Omental fat pad (tissue), 4 donors: Measurements from ENCODE around the gene VTCN1. TPM values are rescaled to one million over a fixed set of nuclear protein-coding genes. Genes with fewer than 3 reads are reported as not detected.
"Not testable (repeated sequence)": the region's sequence is repeated elsewhere in the genome, so short reads cannot be mapped to it uniquely, and the experiment has no call there.

Experiments
- ATAC-seq: fragments of 150-250 bp; one replicate; pipeline ENCODE4 v1.9.1; 2016; ENCODE audit warnings: mild to moderate bottlenecking, moderate library complexity; ENCODE audit not compliant: low FRiP score
- DNase-seq: peaks from one replicate; pipeline ENCODE4 v3.0.0-alpha.2; 2019; ENCODE audit warnings: low spot score
- CTCF ChIP-seq, 3 donors: fragments of 450-650 bp; IDR thresholded peaks; one replicate each; pipeline ENCODE4 v1.5.1; 2016 to 2017; ENCODE audit warnings: antibody characterized with exemption in 3 of 3, mild to moderate bottlenecking in 3 of 3, moderate library complexity in 2 of 3
- total RNA-seq, 4 donors: library from RNA; depleted of rRNA; stranded (reverse); fragments of >200 nt; gene quantifications; one replicate each; pipeline ENCODE4 v1.1.0, GENCODE V29; 2016

VTCN1 gene
- total RNA-seq, 4 donors from 2014 or later: not detected

- no peak for TF ChIP-seq CTCF (IDR thresholded peaks at IDR 0.05)
- ATAC-seq (no peak), DNase-seq (no peak)
These were observed 48.8 kb downstream of the VTCN1 start for GRCh38 chr1:117161887-117162286.

- ATAC-seq, DNase-seq: not testable (repeated sequence)
These were observed 59.4 kb downstream of the VTCN1 start for GRCh38 chr1:117151305-117151704.

GRCh38 chr1:117150316-117150715, 60.4 kb downstream of the VTCN1 start:
- ATAC-seq (no peak), DNase-seq (no peak)
- no peak for TF ChIP-seq CTCF (IDR thresholded peaks at IDR 0.05)

- ATAC-seq (no peak), DNase-seq (no peak)
- TF ChIP-seq CTCF (IDR thresholded peaks at IDR 0.05): no peak
These were observed 62.7 kb downstream of the VTCN1 start for GRCh38 chr1:117147856-117148588.

DNA sequence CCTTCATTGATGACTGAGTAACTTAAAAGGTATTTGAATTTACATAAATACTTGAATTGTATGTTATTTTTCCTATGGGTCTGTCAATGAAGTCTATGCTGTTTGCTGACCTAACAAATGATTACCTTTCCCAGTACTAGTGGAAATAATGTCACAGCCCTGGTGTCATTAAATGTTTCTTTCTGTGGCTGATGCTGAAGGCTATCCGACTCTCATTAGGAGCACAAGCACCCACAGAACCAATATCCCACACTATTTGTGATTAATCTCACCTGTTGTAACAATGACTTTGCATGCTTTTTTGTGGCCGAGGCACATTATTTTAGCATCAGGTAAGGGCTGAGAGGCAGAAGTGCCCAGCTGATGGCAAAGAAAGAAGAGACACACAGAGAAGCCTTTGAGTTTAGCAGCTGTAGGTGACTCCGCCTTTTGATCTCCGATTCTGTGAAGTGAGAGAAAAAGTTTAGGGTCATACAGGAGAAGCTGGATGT, 63.3 kb downstream of the VTCN1 start:
- no peak for TF ChIP-seq CTCF (IDR thresholded peaks at IDR 0.05)
- no peak for DNase-seq
- no peak for ATAC-seq

DNA sequence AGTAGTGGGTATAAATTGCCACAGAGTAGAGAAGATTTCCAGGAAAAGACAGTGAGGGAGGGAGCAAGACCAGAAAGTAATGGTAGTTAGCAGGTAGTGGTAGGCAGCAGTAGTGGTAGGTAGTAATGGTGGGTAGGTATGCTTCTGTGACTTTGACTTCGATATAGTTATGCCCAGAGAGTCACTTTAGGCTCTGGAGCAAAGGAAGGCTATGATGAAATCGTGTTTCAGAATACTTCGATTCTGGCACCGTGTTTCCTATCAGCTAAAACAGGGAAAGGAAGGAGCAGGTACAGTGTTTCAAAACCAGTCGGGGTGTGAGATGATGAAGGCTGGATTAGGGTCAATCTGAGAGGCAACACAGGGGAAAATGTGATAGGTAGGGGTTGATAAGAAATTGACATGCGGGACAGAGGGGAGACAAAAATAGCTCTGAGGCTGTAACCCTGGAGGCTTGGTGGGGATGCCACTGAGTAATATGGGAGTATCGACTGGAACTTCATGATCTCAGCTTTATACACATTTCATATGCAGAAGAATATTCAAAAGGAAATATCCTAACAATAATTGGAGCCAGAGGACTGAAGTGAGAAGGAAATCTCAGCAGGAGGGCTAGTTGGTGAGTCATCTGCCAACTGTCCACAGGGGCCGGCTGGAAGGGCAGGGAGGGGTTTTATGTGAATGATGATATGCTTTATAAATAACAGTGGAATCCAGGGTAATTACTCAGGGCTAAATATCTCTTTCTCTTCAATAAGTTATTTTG, 64.0 kb downstream of the VTCN1 start:
- TF ChIP-seq CTCF (IDR thresholded peaks at IDR 0.05): no peak
- DNase-seq (no peak), ATAC-seq (peak; percentile 86)

DNA sequence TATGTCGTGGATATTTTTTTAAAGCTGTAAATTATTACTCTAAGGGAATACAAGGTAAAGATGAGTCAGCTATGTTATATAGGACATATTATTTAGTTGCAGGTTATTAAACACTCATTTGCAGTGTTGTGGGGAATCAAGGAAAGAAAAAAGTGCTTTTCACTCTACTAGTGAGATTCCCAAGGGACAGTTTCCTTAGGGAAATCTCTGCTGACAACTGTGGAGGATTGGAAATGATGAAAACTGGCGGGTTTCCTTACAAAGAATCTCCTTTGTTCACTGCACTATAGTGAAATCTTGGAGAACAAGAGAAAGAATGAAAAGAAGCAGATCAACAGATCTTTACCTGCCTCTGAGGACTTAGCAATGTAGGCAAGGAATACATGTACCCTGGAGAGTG, 64.7 kb downstream of the VTCN1 start:
- ATAC-seq (no peak), DNase-seq (no peak)
- no peak for TF ChIP-seq CTCF (IDR thresholded peaks at IDR 0.05)
